H1 (cell line): ENCODE data around the gene LAPTM4A. TPM values are rescaled to one million over a fixed set of nuclear protein-coding genes. Genes with fewer than 3 reads are reported as not detected.

ENCODE experiments used
- CTCF ChIA-PET: fragments of 300-600 bp; sonication (Branson Sonifier 250); formaldehyde crosslinking; loops from one replicate; lab custom pipeline; 2021; ENCODE audit not compliant: partially characterized antibody; lab: Charles Lee
- POLR2A ChIA-PET: fragments of 300-600 bp; sonication (Branson Sonifier 250); formaldehyde crosslinking; loops from one replicate; lab custom pipeline; 2021; ENCODE audit warnings: inconsistent platforms; ENCODE audit not compliant: partially characterized antibody; lab: Charles Lee
- DNase-seq, 2 experiments: peaks; one replicate each; pipeline versions ENCODE4 v3.0.0 to v3.0.0-alpha.2; 2010 to 2022; ENCODE audit warnings: low spot score in 2 of 2, low read depth in 1 of 2, mixed read lengths in 1 of 2
- FAIRE-seq: peaks from 2 replicates; lab custom pipeline; 2011; peaks lifted over from hg19 to GRCh38; lab: Jason Lieb, UNC
- H2AFZ ChIP-seq: 2 replicates; pipeline ENCODE4 v1.8.1; 2012; ENCODE audit warnings: low read length, inconsistent platforms
- H2AK5ac ChIP-seq: 2 replicates; pipeline ENCODE4 v1.6.1; 2013; ENCODE audit warnings: low read depth, low read length
- H2BK120ac ChIP-seq: replicated peaks from 2 replicates; pipeline ENCODE3; 2013; ENCODE audit warnings: low read depth, low read length, inconsistent platforms
- H2BK12ac ChIP-seq: 2 replicates; pipeline ENCODE4 v1.6.1; 2013; ENCODE audit warnings: low read depth, low read length
- H2BK15ac ChIP-seq: 2 replicates; pipeline ENCODE4 v1.6.1; 2013; ENCODE audit warnings: low read length
- H2BK20ac ChIP-seq: 2 replicates; pipeline ENCODE4 v1.6.1; 2013; ENCODE audit warnings: low read length
- H2BK5ac ChIP-seq: 2 replicates; pipeline ENCODE4 v1.6.1; 2013; ENCODE audit warnings: low read depth, low read length
- H3K14ac ChIP-seq: 2 replicates; pipeline ENCODE4 v1.6.1; 2013; ENCODE audit warnings: inconsistent platforms; ENCODE audit not compliant: insufficient read length
- H3K18ac ChIP-seq: 2 replicates; pipeline ENCODE4 v1.6.1; 2013; ENCODE audit warnings: low read length; ENCODE audit errors: extremely low read depth
- H3K23ac ChIP-seq: 2 replicates; pipeline ENCODE4 v1.6.1; 2013; ENCODE audit warnings: inconsistent platforms; ENCODE audit not compliant: insufficient read length
- H3K23me2 ChIP-seq: 2 replicates; pipeline ENCODE4 v1.6.1; 2013; ENCODE audit warnings: low read depth, low read length
- H3K27ac ChIP-seq: 2 replicates; pipeline ENCODE4 v1.6.1; 2011; ENCODE audit warnings: low read depth, low read length, inconsistent platforms
- H3K27me3 ChIP-seq, 4 experiments: replicated peaks in 1 of 4; 1 replicate in 1 of 4; 2 replicates in 3 of 4; pipeline versions ENCODE4 v1.6.1 to v1.8.1; 2011 to 2013; ENCODE audit warnings: low read length in 3 of 4, mild to moderate bottlenecking in 3 of 4, inconsistent platforms in 2 of 4, mixed read lengths in 2 of 4, moderate library complexity in 1 of 4; ENCODE audit not compliant: control insufficient read depth in 3 of 4, insufficient read depth in 3 of 4; ENCODE audit errors: extremely low read depth in 1 of 4
- H3K36me3 ChIP-seq, 4 experiments: 2 replicates each; pipeline versions ENCODE4 v1.6.1 to v1.8.1; 2011 to 2013; ENCODE audit warnings: mild to moderate bottlenecking in 4 of 4, low read length in 3 of 4, moderate library complexity in 2 of 4, control low read depth in 1 of 4, inconsistent platforms in 1 of 4; ENCODE audit not compliant: insufficient read depth in 4 of 4, control insufficient read depth in 2 of 4
- H3K4ac ChIP-seq: replicated peaks from 2 replicates; pipeline ENCODE3; 2013; ENCODE audit warnings: low read length, low read depth, mixed read lengths, inconsistent platforms; ENCODE audit not compliant: insufficient read length
- H3K4me1 ChIP-seq, 4 experiments: replicated peaks in 1 of 4; 1 replicate in 1 of 4; 2 replicates in 3 of 4; pipeline versions ENCODE4 v1.6.1 to v1.8.1; 2011 to 2013; ENCODE audit warnings: low read length in 3 of 4, inconsistent platforms in 2 of 4, mixed read lengths in 1 of 4; ENCODE audit not compliant: insufficient read depth in 4 of 4, control insufficient read depth in 3 of 4
- H3K4me2 ChIP-seq, 2 experiments: 2 replicates each; pipeline versions ENCODE4 v1.6.1 to v1.8.1; 2011 to 2013; ENCODE audit warnings: low read depth in 2 of 2, low read length in 2 of 2, control low read depth in 1 of 2, inconsistent platforms in 1 of 2, mild to moderate bottlenecking in 1 of 2; ENCODE audit not compliant: insufficient read depth in 1 of 2
- H3K4me3 ChIP-seq, 4 experiments: fragments of 200-600, 300-600 bp in 1 of 4; sonication (generic), shearing (Covaris generic), sonication (Bioruptor Twin) in 1 of 4; 2 replicates each; pipeline versions ENCODE4 v1.5.1 to v1.8.1; 2011 to 2016; ENCODE audit warnings: low read length in 4 of 4, low read depth in 3 of 4, control low read depth in 2 of 4, inconsistent platforms in 2 of 4, mild to moderate bottlenecking in 2 of 4, mixed read lengths in 1 of 4, moderate library complexity in 1 of 4; ENCODE audit not compliant: insufficient read depth in 2 of 4; ENCODE audit errors: extremely low read depth in 1 of 4
- H3K56ac ChIP-seq: replicated peaks from 2 replicates; pipeline ENCODE3; 2013; ENCODE audit warnings: low read depth, mild to moderate bottlenecking, mixed read lengths, low read length, inconsistent platforms; ENCODE audit not compliant: insufficient read length
- H3K79me1 ChIP-seq: 2 replicates; pipeline ENCODE4 v1.6.1; 2013; ENCODE audit warnings: low read depth, low read length, control low read depth
- H3K79me2 ChIP-seq, 2 experiments: 2 replicates each; pipeline versions ENCODE4 v1.6.1 to v1.8.1; 2012 to 2013; ENCODE audit warnings: low read length in 2 of 2, mild to moderate bottlenecking in 2 of 2, inconsistent platforms in 1 of 2; ENCODE audit not compliant: insufficient read depth in 2 of 2, control insufficient read depth in 1 of 2
- H3K9ac ChIP-seq, 4 experiments: replicated peaks in 1 of 4; 1 replicate in 1 of 4; 2 replicates in 3 of 4; pipeline versions ENCODE4 v1.6.1 to v1.8.1; 2011 to 2013; ENCODE audit warnings: low read depth in 3 of 4, low read length in 3 of 4, control low read depth in 2 of 4, mild to moderate bottlenecking in 2 of 4, moderate library complexity in 2 of 4, inconsistent platforms in 1 of 4; ENCODE audit errors: extremely low read depth in 1 of 4
- H3K9me3 ChIP-seq, 2 experiments: 2 replicates each; pipeline versions ENCODE4 v1.6.1 to v1.8.1; 2012 to 2013; ENCODE audit warnings: mild to moderate bottlenecking in 2 of 2, moderate library complexity in 2 of 2, control low read depth in 1 of 2, inconsistent platforms in 1 of 2, low read depth in 1 of 2, low read length in 1 of 2, mixed read lengths in 1 of 2; ENCODE audit not compliant: insufficient read depth in 2 of 2
- H4K20me1 ChIP-seq, 2 experiments: replicated peaks in 1 of 2; 2 replicates each; pipeline versions ENCODE3 to v1.8.1; 2011 to 2013; ENCODE audit warnings: inconsistent platforms in 2 of 2, low read length in 2 of 2, mild to moderate bottlenecking in 1 of 2; ENCODE audit not compliant: insufficient read depth in 2 of 2, control insufficient read depth in 1 of 2
- H4K5ac ChIP-seq: 2 replicates; pipeline ENCODE4 v1.6.1; 2013; ENCODE audit warnings: low read length, low read depth, mixed read lengths, inconsistent platforms; ENCODE audit not compliant: insufficient read length
- H4K8ac ChIP-seq: 2 replicates; pipeline ENCODE4 v1.8.0; 2013; ENCODE audit warnings: mild to moderate bottlenecking, moderate library complexity, low read length, inconsistent platforms; ENCODE audit not compliant: insufficient read depth; ENCODE audit errors: extremely low read depth
- H4K91ac ChIP-seq: replicated peaks from 2 replicates; pipeline ENCODE3; 2013; ENCODE audit warnings: low read length, mixed read lengths, inconsistent platforms; ENCODE audit not compliant: insufficient read length
- ASH2L ChIP-seq: fragments of 200-600, 300-600 bp; sonication (generic); IDR thresholded peaks from one replicate; pipeline ENCODE4 v1.7.1; 2017; ENCODE audit warnings: low read length
- ATF2 ChIP-seq: IDR thresholded peaks from 2 replicates; pipeline ENCODE4 v1.6.1; 2012; ENCODE audit warnings: low read length, inconsistent platforms
- BCL11A ChIP-seq, 2 experiments: IDR thresholded peaks; one replicate each; pipeline ENCODE4 v1.6.1; 2011; ENCODE audit warnings: low read depth in 2 of 2, low read length in 2 of 2, mild to moderate bottlenecking in 2 of 2
- CHD2 ChIP-seq: IDR thresholded peaks from 2 replicates; pipeline ENCODE4 v1.6.1; 2012; ENCODE audit warnings: low read length, improper control_type of control experiment
- CREB1 ChIP-seq: IDR thresholded peaks from 2 replicates; pipeline ENCODE4 v1.6.1; 2012; ENCODE audit warnings: inconsistent platforms
- CTBP2 ChIP-seq: IDR thresholded peaks from 2 replicates; pipeline ENCODE4 v1.7.0; 2011; ENCODE audit warnings: borderline replicate concordance, mild to moderate bottlenecking, moderate library complexity, mixed read lengths, low read length; ENCODE audit not compliant: insufficient read depth, insufficient read length
- POLR2AphosphoS5 ChIP-seq: IDR thresholded peaks from 2 replicates; pipeline ENCODE4 v1.6.1; 2011; ENCODE audit warnings: low read depth, low read length
- RFX5 ChIP-seq: IDR thresholded peaks from 2 replicates; pipeline ENCODE4 v1.6.1; 2011; ENCODE audit warnings: low read depth, low read length, improper control_type of control experiment, borderline replicate concordance
- SAP30 ChIP-seq: fragments of 300-600 bp; sonication (generic); IDR thresholded peaks from 2 replicates; pipeline ENCODE4 v1.7.1; 2012; ENCODE audit warnings: low read length, moderate library complexity, mild to moderate bottlenecking, inconsistent platforms; ENCODE audit not compliant: insufficient read depth, insufficient replicate concordance
- SRF ChIP-seq: IDR thresholded peaks from 2 replicates; pipeline ENCODE4 v1.6.1; 2011; ENCODE audit warnings: mild to moderate bottlenecking, low read depth, low read length, moderate library complexity
- SUZ12 ChIP-seq: fragments of 200-600 bp; sonication (generic); IDR thresholded peaks from 2 replicates; pipeline ENCODE4 v1.6.1; 2012; ENCODE audit warnings: mild to moderate bottlenecking, inconsistent platforms, low read length, moderate library complexity, mixed read lengths
- TAF1 ChIP-seq: IDR thresholded peaks from 2 replicates; pipeline ENCODE4 v1.6.1; 2011; ENCODE audit warnings: mild to moderate bottlenecking, low read depth, low read length
- TEAD4 ChIP-seq: IDR thresholded peaks from 2 replicates; pipeline ENCODE4 v1.6.1; 2012; ENCODE audit warnings: low read depth, low read length, inconsistent platforms, mixed read lengths
- WGBS, 2 experiments: shearing (Covaris generic) in 1 of 2; methylation state at CpG; one replicate each; pipeline versions ENCODE4 v1.1.6 to v1.1.7; 2013 to 2015; ENCODE audit warnings: low lambda C conversion rate in 2 of 2, mixed read lengths in 2 of 2, inconsistent platforms in 1 of 2, low coverage in 1 of 2, missing lambda C conversion rate in 1 of 2; ENCODE audit not compliant: insufficient replicate concordance in 2 of 2, insufficient coverage in 1 of 2, insufficient read length in 1 of 2; ENCODE audit errors: extremely low coverage in 1 of 2, missing lambda C conversion rate in 1 of 2; 5-methylcytosine and 5-hydroxymethylcytosine counted together
- polyA plus RNA-seq, 7 experiments: library from polyadenylated mRNA; depleted of rRNA in 3 of 7; stranded (reverse) in 5 of 7; unstranded in 2 of 7; fragments of >200 nt in 5 of 7; fragments of 200-250 nt in 2 of 7; gene quantifications; 1 replicate in 5 of 7; 2 replicates in 1 of 7; 4 replicates in 1 of 7; pipeline versions ENCODE4 v1.2.1 to v1.2.3, GENCODE V29; 2011 to 2013; ENCODE audit warnings: missing spikeins in 2 of 7, mixed read lengths in 2 of 7
- total RNA-seq: library from RNA; stranded (reverse); fragmentation: NEBNext Ultra II Directional; extraction: Animal tissue kit (Norgen Biotek cat#: 25700); gene quantifications from 2 replicates; pipeline ENCODE4 v1.2.1, GENCODE V29; 2021

LAPTM4A gene
- total and polyA plus RNA-seq, 2 of the 8 experiments (the other 6 are each of a cell fraction or from before 2014, with no cell fraction given), result 193 to 419 TPM

GRCh38 chr2:20064421-20064820 lies 13.0 kb upstream of the LAPTM4A start:
- H3K4ac ChIP-seq, result no peak overlapping the region
- no peaks in the 10 kb centered on the region for H3K4me1 ChIP-seq
- no peak overlapping the region for H2BK120ac ChIP-seq
- no peak overlapping the region for H3K56ac ChIP-seq
- no peak overlapping the region for H3K27ac ChIP-seq
- no peaks in the 10 kb centered on the region for H3K79me2 ChIP-seq
- ChIA-PET CTCF (interaction anchor here (1.1 kb wide), 1 partner anchor 10 kb away, joined by 3 read pairs; no protein-coding TSS in a partner anchor), POLR2A (interaction anchor here (0.8 kb wide), 1 partner anchor 12 kb away, joined by 3 read pairs; no protein-coding TSS in a partner anchor)
- H3K79me1 ChIP-seq, result no peaks in the 10 kb centered on the region
- no peak overlapping the region for H2AK5ac ChIP-seq
- no peaks in the 10 kb centered on the region for H4K20me1 ChIP-seq
- H3K23ac ChIP-seq, result no peak overlapping the region
- H3K23me2 ChIP-seq, result no peaks in the 10 kb centered on the region
- H4K8ac ChIP-seq, result no peak overlapping the region
- no peak overlapping the region for H3K18ac ChIP-seq
- no peak overlapping the region for H2AFZ ChIP-seq
- H2BK5ac ChIP-seq, result no peak overlapping the region
- no peak overlapping the region for H3K9ac ChIP-seq
- no peak overlapping the region for H3K14ac ChIP-seq
- no peaks in the 10 kb centered on the region for H3K27me3 ChIP-seq
- H3K4me2 ChIP-seq, result no peak overlapping the region
- H2BK20ac ChIP-seq, result no peak overlapping the region
- no peak overlapping the region for H2BK15ac ChIP-seq
- WGBS, 2 experiments, result 86% methylated on average over 3 of the region's 3 CpGs; no CpG with 5 or more reads in 1 of the 2 experiments
- DNase-seq (no peak), FAIRE-seq (no peak)
- no peak overlapping the region for H2BK12ac ChIP-seq
- H3K36me3 ChIP-seq, result no peaks in the 10 kb centered on the region
- H4K5ac ChIP-seq, result no peak overlapping the region
- H3K9me3 ChIP-seq, result no peaks in the 10 kb centered on the region
- no peak overlapping the region for H3K4me3 ChIP-seq
- H4K91ac ChIP-seq, result no peak overlapping the region
- TF ChIP-seq CHD2, result no peak
- TF ChIP-seq ASH2L, result no peak
- TF ChIP-seq SUZ12, result no peak
- TF ChIP-seq ATF2, result no peak
- TF ChIP-seq TAF1, result no peak
- no peak for TF ChIP-seq BCL11A (IDR thresholded peaks at IDR 0.05; ENCODE audit: low read depth in 2 of 2, low read length in 2 of 2)
- no peak for TF ChIP-seq CTBP2
- no peak for TF ChIP-seq SAP30
- TF ChIP-seq RFX5, result no peak
- no peak for TF ChIP-seq POLR2AphosphoS5
- TF ChIP-seq SRF, result no peak
- no peak for TF ChIP-seq CREB1
- TF ChIP-seq TEAD4, result no peak
